RWPE2 (cell line): ENCODE data around the gene ZNF438.
"Not testable (repeated sequence)": the region's sequence is repeated elsewhere in the genome, so short reads cannot be mapped to it uniquely, and the experiment has no call there.

Experiments
- ATAC-seq: fragments of 200-7000 bp; cut with Tn5 transposase; 3 replicates; pipeline ENCODE4 v1.9.1; 2021; ENCODE audit warnings: low read depth
- DNase-seq: peaks from one replicate; pipeline ENCODE4 v3.0.0-alpha.2; 2020; ENCODE audit warnings: low spot score
- H3K27ac ChIP-seq: fragments of 450-650 bp; 2 replicates; pipeline ENCODE4 v1.5.1; 2017; ENCODE audit warnings: mild to moderate bottlenecking; ENCODE audit not compliant: poor library complexity, severe bottlenecking
- H3K27me3 ChIP-seq: fragments of 250-450 bp; sonication (Bioruptor Pico); 2 replicates; pipeline ENCODE4 v1.5.1; 2021; ENCODE audit warnings: mild to moderate bottlenecking, moderate library complexity; ENCODE audit not compliant: insufficient read depth, poor library complexity, severe bottlenecking
- H3K36me3 ChIP-seq: fragments of 250-450 bp; sonication (Bioruptor Pico); 2 replicates; pipeline ENCODE4 v1.5.1; 2020; ENCODE audit warnings: low read depth, mild to moderate bottlenecking, moderate library complexity
- H3K4me1 ChIP-seq: fragments of 250-450 bp; sonication (Bioruptor Pico); 2 replicates; pipeline ENCODE4 v1.5.1; 2021; ENCODE audit warnings: mild to moderate bottlenecking, moderate library complexity; ENCODE audit not compliant: insufficient read depth, poor library complexity, severe bottlenecking
- H3K4me3 ChIP-seq: fragments of 250-450 bp; sonication (Bioruptor Pico); 2 replicates; pipeline ENCODE4 v1.5.1; 2021; ENCODE audit warnings: mild to moderate bottlenecking, moderate library complexity; ENCODE audit not compliant: severe bottlenecking
- H3K9me3 ChIP-seq: fragments of 250-450 bp; sonication (Bioruptor Pico); 2 replicates; pipeline ENCODE4 v1.5.1; 2021; ENCODE audit warnings: mild to moderate bottlenecking, moderate library complexity; ENCODE audit not compliant: severe bottlenecking
- TF ChIP-seq, protein P1 (sequence below): fragments of 450-650 bp; IDR thresholded peaks from one replicate; pipeline ENCODE4 v1.5.1; 2017; ENCODE audit warnings: mild to moderate bottlenecking, moderate library complexity; ENCODE audit not compliant: poor library complexity, severe bottlenecking

Gene ZNF438

DNA sequence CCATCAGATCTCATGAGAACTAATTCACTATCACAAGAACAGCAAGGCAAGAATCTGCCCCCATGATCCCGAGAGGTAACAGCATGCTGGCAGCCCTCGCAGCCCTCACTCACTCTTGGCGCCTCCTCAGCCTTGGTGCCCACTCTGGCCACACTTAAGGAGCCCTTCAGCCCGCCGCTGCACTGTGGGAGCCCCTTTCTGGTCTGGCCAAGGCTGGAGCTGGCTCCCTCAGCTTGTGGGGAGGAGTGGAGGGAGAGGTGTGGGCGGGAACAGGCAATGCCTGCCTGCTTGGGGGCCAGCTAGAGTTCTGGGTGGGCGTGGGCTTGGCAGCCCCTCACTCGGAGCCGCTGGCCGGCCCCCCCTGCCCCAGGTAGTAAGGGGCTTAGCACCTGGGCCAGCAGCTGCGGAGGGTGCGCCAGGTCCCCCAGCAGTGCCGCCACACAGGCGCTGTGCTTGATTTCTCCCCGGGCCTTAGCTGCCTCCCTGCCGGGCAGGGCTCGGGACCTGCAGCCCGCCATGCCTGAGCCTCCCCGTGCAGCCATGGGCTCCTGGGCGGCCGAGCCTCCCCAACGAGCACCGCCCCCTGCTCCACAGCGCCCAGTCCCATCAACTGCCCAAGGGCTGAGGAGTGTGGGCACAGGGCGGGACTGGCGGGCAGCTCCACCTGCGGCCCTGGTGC lies 24.0 kb upstream of the ZNF438 start:
- Histone ChIP-seq H3K4me3 (no peak overlapping the region), H3K27ac (no peak overlapping the region), H3K36me3 (no peaks in the 10 kb centered on the region), H3K9me3 (no peaks in the 10 kb centered on the region), H3K4me1 (peaks cover 11% of the 10 kb centered on the region), H3K27me3 (no peaks in the 10 kb centered on the region)
- no peak for DNase-seq
- TF ChIP-seq, protein P1, sequence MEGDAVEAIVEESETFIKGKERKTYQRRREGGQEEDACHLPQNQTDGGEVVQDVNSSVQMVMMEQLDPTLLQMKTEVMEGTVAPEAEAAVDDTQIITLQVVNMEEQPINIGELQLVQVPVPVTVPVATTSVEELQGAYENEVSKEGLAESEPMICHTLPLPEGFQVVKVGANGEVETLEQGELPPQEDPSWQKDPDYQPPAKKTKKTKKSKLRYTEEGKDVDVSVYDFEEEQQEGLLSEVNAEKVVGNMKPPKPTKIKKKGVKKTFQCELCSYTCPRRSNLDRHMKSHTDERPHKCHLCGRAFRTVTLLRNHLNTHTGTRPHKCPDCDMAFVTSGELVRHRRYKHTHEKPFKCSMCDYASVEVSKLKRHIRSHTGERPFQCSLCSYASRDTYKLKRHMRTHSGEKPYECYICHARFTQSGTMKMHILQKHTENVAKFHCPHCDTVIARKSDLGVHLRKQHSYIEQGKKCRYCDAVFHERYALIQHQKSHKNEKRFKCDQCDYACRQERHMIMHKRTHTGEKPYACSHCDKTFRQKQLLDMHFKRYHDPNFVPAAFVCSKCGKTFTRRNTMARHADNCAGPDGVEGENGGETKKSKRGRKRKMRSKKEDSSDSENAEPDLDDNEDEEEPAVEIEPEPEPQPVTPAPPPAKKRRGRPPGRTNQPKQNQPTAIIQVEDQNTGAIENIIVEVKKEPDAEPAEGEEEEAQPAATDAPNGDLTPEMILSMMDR = no peak
- no peak for ATAC-seq

DNA sequence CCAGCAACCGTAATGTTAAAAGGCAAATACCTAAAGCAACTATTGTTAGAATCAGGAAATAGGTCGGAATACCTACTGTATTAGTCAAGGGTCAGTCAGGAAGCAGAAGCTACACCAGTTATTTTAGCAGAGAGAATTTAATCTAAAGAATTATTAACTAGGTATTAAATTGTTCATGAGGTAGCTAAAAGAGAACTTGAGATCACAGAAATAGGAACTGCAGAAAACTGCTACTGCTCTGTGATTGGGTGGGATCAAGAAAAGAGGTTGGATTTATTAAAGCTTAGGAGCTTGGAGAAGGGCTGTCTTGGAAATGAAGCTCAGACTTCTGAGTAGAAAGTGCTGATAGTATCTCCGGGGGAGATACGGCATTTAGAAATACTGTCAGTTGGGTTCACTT lies 20.0 kb upstream of the ZNF438 start:
- DNase-seq (no peak), ATAC-seq (peak; percentile 69)
- TF ChIP-seq, protein P1 = no peak
- H3K9me3 ChIP-seq = no peaks in the 10 kb centered on the region
- no peaks in the 10 kb centered on the region for H3K27me3 ChIP-seq
- peaks cover 11% of the 10 kb centered on the region for H3K4me1 ChIP-seq
- H3K36me3 ChIP-seq = no peaks in the 10 kb centered on the region
- no peak overlapping the region for H3K4me3 ChIP-seq
- peak overlapping the region; percentile 36 for H3K27ac ChIP-seq

GRCh38 chr10:31042670-31043069 lies 11.0 kb upstream of the ZNF438 start:
- Histone ChIP-seq H3K4me1 (no peaks in the 10 kb centered on the region), H3K36me3 (no peaks in the 10 kb centered on the region), H3K9me3 (no peaks in the 10 kb centered on the region), H3K27me3 (no peaks in the 10 kb centered on the region), H3K27ac (no peak overlapping the region), H3K4me3 (no peak overlapping the region)
- TF ChIP-seq, protein P1 = no peak
- ATAC-seq (no peak), DNase-seq (no peak)

DNA sequence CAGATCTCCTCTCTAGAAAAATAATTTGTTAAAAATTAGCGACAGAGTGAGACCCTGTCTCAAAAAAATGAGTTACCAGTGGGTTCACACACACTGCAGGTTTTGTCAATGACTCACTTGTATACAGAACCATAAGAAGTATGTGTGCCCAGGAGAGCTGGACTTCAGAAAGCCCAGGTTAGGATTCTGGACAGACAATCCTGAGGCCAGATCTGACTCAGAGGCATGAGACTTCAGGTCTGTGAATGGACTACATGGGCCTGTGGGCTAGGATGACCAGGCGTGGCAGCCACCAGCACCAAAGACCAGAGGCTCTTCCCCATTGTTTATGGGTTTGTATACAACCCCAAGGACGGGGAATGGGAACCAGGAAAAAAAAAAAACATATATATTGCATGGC lies 9.3 kb upstream of the ZNF438 start:
- H3K4me1 ChIP-seq = no peaks in the 10 kb centered on the region

DNA sequence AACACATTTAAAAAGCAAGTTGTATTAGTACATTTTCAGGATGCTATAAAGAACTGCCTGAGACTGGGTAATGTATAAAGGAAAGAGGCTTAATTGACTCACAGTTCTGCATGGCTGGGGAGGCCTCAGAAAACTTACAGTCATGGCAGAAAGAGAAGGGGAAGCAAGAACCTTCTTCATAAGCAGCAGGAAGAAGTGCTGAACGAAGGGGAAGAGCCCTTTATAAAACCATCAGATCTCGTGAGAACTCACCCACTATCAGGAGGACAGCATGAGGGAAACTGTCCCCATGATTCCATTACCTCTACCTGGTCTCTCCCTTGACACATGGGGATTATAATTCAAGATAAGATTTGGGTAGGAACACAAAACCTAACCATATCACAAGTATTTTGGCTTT lies 7.3 kb upstream of the ZNF438 start:
- H3K9me3 ChIP-seq, ATAC-seq, H3K27ac ChIP-seq, DNase-seq, H3K4me3 ChIP-seq, H3K4me1 ChIP-seq, H3K27me3 ChIP-seq, H3K36me3 ChIP-seq: not testable (repeated sequence)

More for the DNA sequence above, 9.3 kb upstream of the ZNF438 start:
- TF ChIP-seq, protein P1 = no peak
- Histone ChIP-seq H3K9me3 (no peaks in the 10 kb centered on the region), H3K4me3 (no peak overlapping the region), H3K36me3 (no peaks in the 10 kb centered on the region), H3K27me3 (no peaks in the 10 kb centered on the region), H3K27ac (no peak overlapping the region)
- ATAC-seq (no peak), DNase-seq (no peak)
